CD4-positive, alpha-beta T cell treated with Interleukin-10 for 1 hour (primary cell): ENCODE data around the gene AFF4.
"Not testable (repeated sequence)": the region's sequence is repeated elsewhere in the genome, so short reads cannot be mapped to it uniquely, and the experiment has no call there.

Experiments used
- DNase-seq: peaks from one replicate; pipeline ENCODE4 v3.0.0-alpha.2; 2020

The AFF4 gene, protein sequence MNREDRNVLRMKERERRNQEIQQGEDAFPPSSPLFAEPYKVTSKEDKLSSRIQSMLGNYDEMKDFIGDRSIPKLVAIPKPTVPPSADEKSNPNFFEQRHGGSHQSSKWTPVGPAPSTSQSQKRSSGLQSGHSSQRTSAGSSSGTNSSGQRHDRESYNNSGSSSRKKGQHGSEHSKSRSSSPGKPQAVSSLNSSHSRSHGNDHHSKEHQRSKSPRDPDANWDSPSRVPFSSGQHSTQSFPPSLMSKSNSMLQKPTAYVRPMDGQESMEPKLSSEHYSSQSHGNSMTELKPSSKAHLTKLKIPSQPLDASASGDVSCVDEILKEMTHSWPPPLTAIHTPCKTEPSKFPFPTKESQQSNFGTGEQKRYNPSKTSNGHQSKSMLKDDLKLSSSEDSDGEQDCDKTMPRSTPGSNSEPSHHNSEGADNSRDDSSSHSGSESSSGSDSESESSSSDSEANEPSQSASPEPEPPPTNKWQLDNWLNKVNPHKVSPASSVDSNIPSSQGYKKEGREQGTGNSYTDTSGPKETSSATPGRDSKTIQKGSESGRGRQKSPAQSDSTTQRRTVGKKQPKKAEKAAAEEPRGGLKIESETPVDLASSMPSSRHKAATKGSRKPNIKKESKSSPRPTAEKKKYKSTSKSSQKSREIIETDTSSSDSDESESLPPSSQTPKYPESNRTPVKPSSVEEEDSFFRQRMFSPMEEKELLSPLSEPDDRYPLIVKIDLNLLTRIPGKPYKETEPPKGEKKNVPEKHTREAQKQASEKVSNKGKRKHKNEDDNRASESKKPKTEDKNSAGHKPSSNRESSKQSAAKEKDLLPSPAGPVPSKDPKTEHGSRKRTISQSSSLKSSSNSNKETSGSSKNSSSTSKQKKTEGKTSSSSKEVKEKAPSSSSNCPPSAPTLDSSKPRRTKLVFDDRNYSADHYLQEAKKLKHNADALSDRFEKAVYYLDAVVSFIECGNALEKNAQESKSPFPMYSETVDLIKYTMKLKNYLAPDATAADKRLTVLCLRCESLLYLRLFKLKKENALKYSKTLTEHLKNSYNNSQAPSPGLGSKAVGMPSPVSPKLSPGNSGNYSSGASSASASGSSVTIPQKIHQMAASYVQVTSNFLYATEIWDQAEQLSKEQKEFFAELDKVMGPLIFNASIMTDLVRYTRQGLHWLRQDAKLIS

DNA sequence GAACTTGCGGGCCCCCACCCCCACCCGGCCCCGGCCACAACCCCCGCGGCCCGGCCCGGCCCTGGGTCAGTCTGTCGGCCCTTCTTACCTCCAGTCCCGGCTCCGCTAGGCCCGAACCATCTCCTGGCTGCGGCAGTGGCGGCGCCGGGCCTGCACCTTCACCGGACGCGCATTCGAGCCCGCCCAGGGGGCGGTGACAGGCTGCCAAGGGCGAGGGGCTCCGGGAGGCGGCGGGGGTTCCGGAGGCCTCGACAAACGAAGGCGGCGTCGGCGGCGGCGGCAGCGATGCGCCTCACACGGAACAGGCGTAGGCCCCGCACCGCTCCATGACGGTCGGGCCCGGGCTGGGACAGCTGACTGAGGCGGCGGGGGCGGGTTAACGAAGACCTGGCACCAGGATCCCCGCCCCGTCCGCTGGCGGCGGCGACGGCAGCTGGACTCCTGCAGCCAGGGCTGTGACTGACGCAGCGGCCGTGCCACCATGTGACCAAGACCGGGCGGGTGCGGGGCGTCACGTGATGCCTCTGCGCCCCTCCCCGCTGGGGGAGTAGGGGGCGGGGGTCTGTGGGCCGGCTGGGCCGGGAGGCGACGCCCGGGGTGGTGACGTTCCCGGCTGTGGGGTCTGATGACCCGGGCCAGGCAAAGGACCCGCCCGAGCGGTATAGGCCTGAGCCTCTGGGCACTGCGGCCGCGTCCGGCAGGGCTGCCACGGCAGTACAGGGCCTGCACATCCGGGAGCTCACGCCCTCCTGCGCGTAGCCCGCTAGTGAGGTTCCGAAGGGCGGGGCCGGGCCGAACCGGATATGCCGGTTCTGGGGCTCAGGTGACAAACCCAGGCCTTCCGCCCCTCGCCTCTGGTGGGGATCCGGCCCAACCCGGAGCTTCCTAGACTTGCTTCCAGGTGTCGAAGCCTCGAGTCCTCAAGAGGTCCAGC, at the start of gene AFF4:
AFF4 (minus strand) TSS at position 464 of the 934 bp plus-strand sequence. CDS start 26,445 bp downstream, outside the sequence.
- peak; percentile 91 for DNase-seq

DNA sequence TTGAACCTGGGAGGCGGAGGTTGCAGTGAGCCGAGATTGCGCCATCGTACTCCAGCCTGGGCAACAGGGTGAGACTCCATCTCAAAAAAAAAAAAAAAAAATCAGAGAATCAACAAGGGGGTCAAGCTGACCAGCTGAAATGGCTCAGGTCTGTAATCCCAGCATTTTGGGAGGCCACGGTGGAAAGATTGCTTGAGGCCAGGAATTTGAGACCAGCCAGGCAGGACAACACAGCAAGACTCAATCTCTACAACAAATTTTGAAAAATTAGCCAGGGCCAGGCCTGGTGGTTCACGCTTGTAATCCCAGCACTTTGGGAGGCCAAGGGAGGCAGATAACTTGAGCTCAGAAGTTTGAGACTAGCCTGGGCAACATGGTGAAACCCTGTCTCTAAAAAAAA, 45.0 kb upstream of the AFF4 start:
- DNase-seq, result not testable (repeated sequence)

DNA sequence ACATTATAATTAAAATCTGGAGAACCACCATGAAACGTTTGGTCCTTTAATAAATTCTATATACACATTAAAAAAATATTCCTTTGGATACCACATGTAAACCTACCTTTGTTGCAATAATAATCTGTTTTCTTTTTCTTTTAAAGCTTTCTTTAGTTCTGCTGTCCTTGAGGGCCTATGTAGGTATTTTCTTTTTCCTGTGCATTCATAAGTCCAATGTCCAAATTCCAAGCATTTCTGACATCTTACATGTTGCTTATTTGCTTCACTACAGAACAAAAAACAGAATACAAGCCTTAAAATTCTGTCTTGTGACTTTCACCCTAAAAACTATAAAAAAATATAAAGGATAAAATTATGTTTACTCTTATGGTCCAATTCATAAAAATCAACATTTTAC, 43.2 kb upstream of the AFF4 start:
- DNase-seq, result no peak

DNA sequence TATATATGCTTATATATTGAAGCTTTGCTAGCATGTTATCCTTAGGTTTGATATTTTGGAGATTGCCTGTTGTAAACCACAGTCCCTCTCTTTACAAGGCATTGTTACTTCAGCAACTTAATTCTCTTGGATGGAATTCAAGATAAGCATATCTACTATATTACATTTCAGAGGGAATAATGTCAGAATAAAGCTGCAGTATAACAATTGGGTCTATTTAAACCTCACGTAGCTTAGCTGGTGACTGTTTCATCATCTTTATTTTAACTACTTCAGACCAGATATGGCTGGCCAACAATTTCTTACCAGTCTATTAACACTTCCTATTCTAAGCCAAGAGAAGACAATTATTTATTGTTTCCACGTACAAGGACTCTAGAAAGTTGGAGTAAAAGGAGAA, 35.8 kb upstream of the AFF4 start:
- DNase-seq, result no peak

DNA sequence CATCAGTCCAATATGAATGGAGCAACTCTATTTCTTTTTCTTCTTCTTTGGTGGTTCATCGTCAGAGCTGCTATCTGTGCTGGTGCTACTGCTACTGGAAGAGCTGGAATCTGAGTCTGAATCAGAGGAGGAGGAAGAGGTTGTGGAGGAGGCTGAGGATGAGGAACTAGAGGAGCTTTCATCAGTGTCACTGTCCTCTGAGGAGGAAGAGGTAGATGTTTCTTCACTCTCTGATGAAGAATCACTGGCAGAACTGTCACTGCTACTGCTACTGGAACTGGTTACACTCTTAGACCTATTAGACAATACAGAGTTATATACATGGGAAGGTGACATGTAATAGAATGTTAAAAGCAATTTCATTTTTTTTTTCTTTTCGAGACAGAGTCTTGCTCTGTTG, 35.1 kb upstream of the AFF4 start:
- DNase-seq, result no peak

DNA sequence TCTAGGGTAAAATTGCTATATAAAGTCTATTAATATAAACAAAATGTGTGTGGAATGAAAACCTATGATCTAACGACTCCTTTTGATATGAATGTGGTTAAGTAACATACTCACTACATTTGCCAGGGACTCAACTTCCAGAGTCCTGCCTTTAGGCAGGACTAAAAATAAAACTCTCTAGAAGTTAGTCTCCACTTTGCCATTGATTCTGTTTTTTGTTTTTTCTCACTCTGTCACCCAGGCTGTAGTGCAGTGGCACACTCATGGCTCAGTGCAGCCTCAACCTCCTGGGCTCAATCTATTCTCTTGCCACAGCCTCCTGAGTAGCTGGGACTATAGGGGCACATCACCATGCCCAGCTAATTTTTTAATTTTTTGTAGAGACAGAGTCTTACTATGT, 32.9 kb upstream of the AFF4 start:
- DNase-seq, result no peak

DNA sequence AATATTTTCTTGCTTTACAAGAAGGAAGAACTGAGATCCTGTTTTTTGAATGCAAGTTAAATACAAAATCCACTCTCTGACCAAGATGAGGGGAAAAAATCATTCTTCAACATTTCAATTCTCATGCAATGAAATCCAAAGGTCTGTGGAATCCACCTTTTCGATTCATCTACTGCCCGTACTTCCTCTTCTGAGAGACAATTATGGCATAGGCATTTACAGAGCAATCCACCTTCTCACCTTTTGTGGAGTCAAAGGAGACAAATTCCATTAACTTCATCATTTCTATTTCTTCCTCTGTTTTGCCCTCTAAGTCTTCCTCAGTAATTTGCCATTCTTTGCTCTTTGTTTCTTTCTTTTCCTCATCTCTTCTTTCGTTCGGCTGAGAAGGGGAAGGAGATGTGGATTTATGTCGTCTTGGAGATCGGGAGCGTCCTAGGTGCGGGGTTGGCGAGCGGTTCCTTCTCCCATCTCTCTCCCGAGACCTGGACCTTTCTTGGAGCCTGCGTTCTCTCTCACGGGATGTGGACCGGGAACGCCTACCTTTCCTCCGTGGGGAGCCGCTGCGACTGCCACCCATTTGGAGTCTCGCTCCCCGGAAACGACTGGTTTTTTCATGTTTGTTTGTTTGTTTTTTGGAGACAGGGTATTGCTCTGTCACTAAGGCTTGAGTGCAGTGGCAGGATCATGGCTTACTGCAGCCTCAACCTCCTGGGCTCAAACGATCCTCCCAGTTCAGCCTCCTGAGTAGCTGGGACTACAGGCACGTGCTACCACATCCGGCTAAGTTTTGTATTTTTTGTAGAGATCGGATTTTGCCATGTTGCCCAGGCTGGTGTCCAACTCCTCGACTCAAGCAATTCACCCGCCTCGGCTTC, 24.3 kb upstream of the AFF4 start:
- no peak for DNase-seq

DNA sequence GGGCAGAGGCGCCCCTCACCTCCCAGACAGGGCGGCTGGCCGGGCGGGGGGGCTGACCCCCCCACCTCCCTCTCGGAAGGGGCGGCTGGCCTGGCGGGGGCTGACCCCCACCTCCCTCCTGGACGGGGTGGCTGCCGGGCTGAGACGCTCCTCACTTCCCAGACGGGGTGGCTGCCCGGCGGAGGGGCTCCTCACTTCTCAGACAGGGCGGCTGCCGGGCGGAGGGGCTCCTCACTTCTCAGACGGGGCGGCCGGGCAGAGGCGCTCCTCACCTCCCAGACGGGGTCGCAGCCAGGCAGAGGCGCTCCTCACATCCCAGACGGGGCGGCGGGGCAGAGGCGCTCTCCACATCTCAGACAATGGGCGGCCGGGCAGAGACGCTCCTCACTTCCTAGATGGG, 19.5 kb upstream of the AFF4 start:
- DNase-seq, result not testable (repeated sequence)

DNA sequence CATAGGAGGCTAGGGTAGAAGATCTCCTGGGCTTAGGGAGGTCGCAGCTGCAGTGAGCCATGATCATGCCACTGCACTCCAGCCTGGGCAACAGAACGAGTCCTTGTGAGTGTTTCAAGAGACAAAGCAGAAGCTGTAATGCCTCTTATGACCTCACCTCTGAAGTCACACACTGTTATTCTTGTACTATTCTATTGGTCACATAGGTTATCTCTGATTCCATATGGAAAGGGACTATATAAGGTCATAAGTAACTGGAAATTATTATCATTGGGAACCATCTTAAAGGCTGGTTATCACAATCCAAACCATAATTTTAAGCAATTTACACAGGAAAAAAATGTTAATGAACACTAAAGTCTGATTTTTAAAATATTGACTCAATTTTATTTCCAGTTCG, 17.9 kb upstream of the AFF4 start:
- DNase-seq, result no peak

DNA sequence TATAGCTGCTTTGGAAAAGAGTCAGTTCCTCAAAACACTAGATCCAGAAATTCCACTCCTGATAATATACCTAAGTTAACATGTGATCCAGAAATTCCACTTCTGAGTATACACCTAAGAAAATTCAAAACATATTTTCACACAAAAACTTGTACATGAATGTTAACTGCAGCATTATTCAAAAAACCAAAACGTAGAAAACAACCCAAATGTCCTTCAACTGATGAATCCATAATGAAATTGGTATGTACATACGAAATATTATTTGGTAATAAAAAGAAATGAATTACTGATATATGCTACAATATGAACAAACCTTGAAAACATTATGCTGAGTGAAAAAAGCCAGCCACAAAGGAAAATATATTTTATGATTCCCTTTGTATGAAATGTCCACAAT, 16.5 kb upstream of the AFF4 start:
- no peak for DNase-seq

DNA sequence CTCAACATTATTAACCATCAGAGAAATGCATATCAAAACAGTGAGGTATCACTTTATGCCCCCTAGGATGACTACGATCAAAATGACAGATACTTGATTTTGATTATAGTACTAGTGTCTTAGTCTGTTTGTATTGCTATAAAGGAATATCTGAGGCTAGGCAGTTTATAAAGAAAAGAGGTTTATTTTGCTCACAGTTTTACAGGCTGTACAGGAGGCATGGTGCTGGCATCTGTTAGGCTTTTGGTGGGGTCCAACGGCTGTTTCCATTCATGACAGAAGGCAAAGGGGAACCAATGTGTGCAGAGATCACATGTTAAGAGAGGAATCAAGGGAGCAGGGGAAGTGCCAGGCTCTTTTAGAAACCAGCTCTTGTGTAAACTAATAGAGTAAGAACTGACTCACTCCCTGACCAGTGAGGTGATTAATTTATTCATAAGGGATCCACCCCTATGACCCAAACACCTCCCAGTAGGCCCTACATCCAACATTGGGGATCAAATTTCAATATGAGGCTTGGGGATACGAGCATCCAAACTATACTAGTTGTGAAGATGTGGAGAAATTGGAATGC, 16.0 kb upstream of the AFF4 start:
- no peak for DNase-seq

DNA sequence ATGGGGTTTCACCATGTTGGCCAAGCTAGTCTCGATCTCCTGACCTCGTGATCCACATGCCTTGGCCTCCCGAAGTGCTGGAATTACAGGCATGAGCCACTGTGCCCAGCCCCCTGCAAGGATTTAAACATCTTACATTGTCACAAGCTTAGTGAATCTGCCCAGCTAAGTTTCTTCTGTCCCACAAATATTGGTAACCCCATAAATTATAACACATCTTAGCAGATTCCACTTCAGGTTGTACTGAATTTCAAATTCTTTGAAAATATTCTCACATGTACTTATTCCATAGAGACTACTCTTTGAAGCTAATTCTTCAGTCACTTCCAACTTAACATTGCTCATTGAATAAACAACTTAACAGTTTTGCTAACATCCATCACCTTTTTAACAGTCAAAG, 13.4 kb upstream of the AFF4 start:
- no peak for DNase-seq

DNA sequence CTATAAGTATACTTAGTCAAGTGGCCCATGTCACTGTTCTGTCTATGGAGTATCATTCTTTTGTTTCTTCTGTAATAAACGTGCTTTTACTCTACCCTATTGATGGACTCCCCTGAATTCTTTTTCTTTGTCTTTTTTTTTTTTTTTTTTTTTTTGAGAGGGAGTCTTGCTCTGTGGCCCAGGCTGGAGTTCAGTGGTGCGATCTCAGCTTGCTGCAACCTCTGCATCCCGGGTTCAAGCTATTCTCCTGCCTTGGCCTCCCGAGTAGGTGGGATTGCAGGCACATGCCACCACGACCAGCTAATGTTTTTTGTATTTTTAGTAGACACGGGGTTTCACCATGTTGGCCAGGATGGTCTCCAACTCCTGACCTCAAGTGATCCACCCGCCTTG, 9.0 kb upstream of the AFF4 start:
- DNase-seq, result not testable (repeated sequence)

DNA sequence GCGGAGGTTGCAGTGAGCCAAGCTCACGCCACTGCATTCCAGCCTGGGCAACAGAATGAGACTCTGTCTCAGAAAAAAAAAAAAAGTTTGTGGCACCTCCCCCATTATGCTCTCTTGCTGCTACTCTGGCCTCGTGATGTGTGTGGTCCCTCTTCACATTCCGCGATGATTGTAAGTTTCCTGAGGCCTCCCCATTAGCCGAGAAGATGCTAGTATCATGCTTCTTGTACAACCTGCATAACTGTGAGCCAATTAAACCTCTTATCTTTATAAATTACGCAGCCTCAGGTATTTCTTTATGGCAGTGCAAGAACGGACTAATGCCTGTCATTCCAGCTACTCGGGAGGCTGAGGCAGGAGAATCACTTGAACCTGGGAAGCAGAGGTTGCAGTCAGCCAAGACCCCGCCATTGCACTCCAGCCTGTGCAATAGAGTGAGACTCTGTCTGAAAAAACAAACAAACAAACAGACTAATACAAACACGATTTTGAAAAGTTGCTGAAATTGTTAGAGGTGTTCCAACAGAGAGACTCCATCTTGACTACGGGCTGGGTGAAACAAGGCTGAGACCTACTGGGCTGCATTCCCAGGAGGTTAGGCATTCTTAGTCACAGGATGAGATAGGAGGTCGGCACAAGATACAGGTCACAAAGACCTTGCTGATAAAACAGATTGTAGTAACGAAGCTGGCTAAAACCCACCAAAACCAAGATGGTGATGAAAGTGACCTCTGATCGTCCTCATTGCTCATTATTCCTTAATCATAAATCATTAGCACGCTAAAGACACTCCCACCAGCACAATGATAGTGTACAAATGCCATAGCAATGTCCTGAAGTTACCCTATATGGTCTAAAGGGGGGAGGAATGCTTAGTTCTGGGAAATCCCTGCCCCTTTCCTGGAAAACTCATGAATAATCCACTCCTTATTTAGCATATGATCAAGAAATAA, 8.3 kb upstream of the AFF4 start:
- DNase-seq, result no peak

DNA sequence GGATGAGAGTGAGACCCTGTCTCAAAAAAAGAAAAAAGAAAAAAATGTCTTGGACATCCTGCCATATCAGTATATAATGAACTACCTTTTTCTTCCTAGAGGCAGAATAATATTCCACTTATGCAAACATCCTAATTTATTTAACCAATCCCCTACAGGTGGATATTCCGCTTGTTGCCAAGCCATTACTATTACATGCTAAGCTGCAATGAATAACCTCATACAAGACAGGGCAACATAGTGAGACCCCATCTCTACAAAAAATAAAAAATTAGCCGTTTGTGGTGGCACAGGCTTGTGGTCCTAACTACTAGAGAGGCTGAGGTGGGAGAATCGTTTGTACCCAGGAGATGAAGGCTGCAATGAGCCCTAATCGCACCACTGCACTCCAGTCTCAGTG, 1.7 kb upstream of the AFF4 start:
- DNase-seq, result no peak

DNA sequence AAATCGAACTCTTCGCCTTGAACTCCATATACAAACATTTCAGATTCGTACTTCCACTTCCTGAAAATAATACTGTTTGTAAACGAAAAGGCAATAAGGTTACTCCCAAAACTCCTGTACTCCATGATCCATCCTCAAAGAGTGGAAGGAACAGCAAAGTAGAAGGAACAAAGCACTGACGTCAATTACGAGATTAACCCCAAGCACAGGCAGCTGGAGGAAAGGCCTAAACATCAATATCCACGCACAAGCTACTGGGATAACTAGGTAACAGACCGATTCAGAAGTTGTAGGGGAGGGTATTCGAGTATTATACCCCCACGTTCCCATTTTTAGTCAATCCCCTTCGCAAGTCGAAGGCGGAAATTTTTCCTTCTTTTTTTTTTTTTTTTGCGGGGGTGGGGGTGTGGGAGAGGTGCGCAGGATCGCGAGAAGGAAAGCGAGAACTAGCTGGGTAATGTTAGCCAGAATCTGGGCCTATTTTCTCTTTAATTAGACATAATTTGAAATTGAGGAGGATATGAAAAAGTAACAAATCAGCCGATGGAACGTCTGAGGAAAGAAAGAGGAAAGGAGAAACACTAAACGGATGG, 909 bp downstream of the AFF4 start:
- peak; percentile 37 for DNase-seq

DNA sequence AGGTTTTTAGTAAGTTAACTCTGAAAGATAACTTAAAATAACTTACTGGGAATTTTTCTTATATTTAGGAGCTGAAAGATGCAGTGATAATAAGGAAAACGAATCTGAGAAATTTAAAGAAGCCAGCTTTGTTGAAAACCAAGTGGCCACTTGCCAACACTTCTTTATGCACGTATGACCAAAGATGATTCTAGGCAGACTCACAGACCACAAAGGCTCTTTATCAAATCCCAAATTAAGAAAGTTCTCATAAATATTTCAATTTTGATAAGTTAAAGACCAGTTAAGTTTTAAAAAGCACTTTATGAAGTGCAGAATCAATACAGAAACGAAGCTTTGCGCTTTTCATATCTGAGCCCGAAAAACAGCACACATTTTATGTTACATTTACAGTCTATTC, 1.5 kb downstream of the AFF4 start:
- no peak for DNase-seq

DNA sequence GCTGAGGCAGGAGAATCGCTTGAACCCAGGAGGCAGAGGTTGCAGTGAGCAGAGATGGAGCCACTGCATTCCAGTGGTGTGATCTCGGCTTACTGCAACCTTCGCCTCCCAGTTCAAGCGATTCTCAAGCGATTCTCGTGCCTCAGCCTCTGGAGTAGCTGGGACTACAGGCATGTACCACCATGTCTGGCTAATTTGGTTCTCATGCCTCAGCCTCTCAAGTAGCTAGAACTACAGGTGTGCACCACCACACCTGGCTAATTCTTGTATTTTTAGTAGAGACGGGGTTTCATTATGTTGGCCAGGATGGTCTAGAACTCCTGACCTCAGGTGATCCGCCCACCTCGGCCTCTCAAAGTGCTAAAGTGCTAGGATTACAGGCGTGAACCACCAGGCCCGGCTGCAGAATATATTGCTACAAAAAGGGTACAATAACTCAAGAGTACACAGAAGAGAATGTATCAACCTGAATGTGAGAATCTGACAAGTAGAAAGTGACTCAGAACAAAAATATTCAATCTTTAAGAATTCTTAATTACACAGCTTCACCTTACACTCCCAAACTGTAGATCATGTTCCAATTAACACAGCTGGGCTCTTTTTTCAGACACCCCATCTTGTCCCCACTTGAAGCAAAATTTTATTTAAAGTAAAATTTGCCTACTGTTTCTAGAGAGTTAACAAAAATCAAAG, 2.2 kb downstream of the AFF4 start:
- not testable (repeated sequence) for DNase-seq
